Measurements from ENCODE around the gene TPRG1. TPM values are rescaled to one million over a fixed set of nuclear protein-coding genes. Genes with fewer than 3 reads are reported as not detected.

TPRG1 gene
- total and polyA plus RNA-seq, 2 of the 4 experiments (the other 2 are of a cell fraction) = 0.17 TPM; not detected in 1

- Histone ChIP-seq H2BK20ac (ENCODE audit: low read depth, low read length) (no peak overlapping the region), H3K56ac (ENCODE audit: extremely low read depth, insufficient read depth, low read length) (no peak overlapping the region), H3K79me1 (ENCODE audit: low read depth in 1 of 2, low read length in 2 of 2) (no peaks in the 10 kb centered on the region), H3K4me3 (ENCODE audit: insufficient read depth, low read depth, low read length) (no peak overlapping the region), H3K9ac (ENCODE audit: low read depth, low read length) (no peak overlapping the region), H3K36me3 (ENCODE audit: control insufficient read depth, insufficient read depth, low read length) (no peaks in the 10 kb centered on the region), H2AK9ac (replicated peaks; ENCODE audit: low read depth, low read length, poor library complexity) (no peak overlapping the region), H4K91ac (ENCODE audit: insufficient read depth, low read depth, low read length) (no peak overlapping the region), H2BK5ac (ENCODE audit: low read depth, low read length, poor library complexity, severe bottlenecking) (no peak overlapping the region), H3K27ac (ENCODE audit: insufficient read depth, low read length) (no peak overlapping the region), H3K23ac (ENCODE audit: low read depth, low read length) (no peak overlapping the region), H2BK15ac (ENCODE audit: low read depth, low read length) (no peak overlapping the region), H3K4ac (ENCODE audit: low read depth, low read length) (no peak overlapping the region), H2AFZ (replicated peaks; ENCODE audit: low read length, poor library complexity) (no peak overlapping the region), H3K18ac (ENCODE audit: low read depth, low read length) (no peak overlapping the region), H4K5ac (ENCODE audit: low read depth, low read length) (no peak overlapping the region), H3K27me3 (ENCODE audit: control insufficient read depth, insufficient read depth, low read length) (no peaks in the 10 kb centered on the region), H3K9me3 (ENCODE audit: control insufficient read depth, insufficient read depth, low read length) (no peaks in the 10 kb centered on the region), H2AK5ac (ENCODE audit: low read depth, low read length) (no peak overlapping the region), H4K8ac (ENCODE audit: low read depth in 2 of 2, low read length in 2 of 2) (no peak overlapping the region), H3K9me1 (ENCODE audit: insufficient read depth, low read length) (no peaks in the 10 kb centered on the region), H3K14ac (replicated peaks; ENCODE audit: low read depth, low read length) (no peak overlapping the region), H3K4me2 (ENCODE audit: low read depth, low read length) (no peak overlapping the region), H4K20me1 (ENCODE audit: insufficient read depth, low read length) (no peaks in the 10 kb centered on the region), H2BK120ac (ENCODE audit: low read depth, low read length) (no peak overlapping the region), H3K4me1 (ENCODE audit: control insufficient read depth, insufficient read depth, low read length) (no peaks in the 10 kb centered on the region)
- no TSS peak for BruUV-seq (replicated peaks)
- no peak for ATAC-seq (ENCODE audit: low read depth)
- dilution Hi-C loops (cut with HindIII; ENCODE audit: low sequenced_read_pairs, unreplicated experiment) = no loop called here
- intact Hi-C loops (cut with micrococcal nuclease) = no loop called here
- TF ChIP-seq MXI1 (IDR thresholded peaks at IDR 0.05; ENCODE audit: borderline replicate concordance, low read depth, low read length) = no peak
- WGBS, 2 experiments (ENCODE audit: extremely low coverage in 2 of 2, insufficient read length in 1 of 2) = no CpG with 5 or more reads among the region's 4 CpGs
- in situ Hi-C loops (cut with MboI; ENCODE audit: low sequenced_read_pairs) = no loop called here
- no peak for DNase-seq
- ChIA-PET POLR2A (ENCODE audit: unreplicated experiment) (no interaction called here), CTCF (no interaction called here)
Observed at GRCh38 chr3:189312866-189313265, 141.1 kb downstream of the TPRG1 start.
